GM21723 (cell line): Measurements from ENCODE around the gene ID1.
"Not testable (repeated sequence)": the region's sequence is repeated elsewhere in the genome, so short reads cannot be mapped to it uniquely, and the experiment has no call there.

Experiments used
- ATAC-seq: cut with Tn5 transposase; IDR thresholded peaks from one replicate; pipeline ENCODE4 v1.9.1; 2021; ENCODE audit warnings: mild to moderate bottlenecking, moderate library complexity; ENCODE audit not compliant: unreplicated experiment

Gene ID1

GRCh38 chr20:31596831-31597480, 8.1 kb upstream of the ID1 start:
- ATAC-seq: no peak

- no peak for ATAC-seq
Measured at GRCh38 chr20:31597481-31597855, 7.6 kb upstream of the ID1 start.

- ATAC-seq: no peak
Measured at GRCh38 chr20:31602431-31602778, 2.7 kb upstream of the ID1 start.

GRCh38 chr20:31602779-31603441, 2.2 kb upstream of the ID1 start:
- ATAC-seq: peak; percentile 66

- peak; percentile 48 for ATAC-seq
Measured at GRCh38 chr20:31603822-31604566, 1.1 kb upstream of the ID1 start.

- ATAC-seq: no peak
Measured at GRCh38 chr20:31604567-31605030, 490 bp upstream of the ID1 start.

- no peak for ATAC-seq
Measured at GRCh38 chr20:31605902-31606803, 1.1 kb downstream of the ID1 start.

- no peak for ATAC-seq
Measured at GRCh38 chr20:31606804-31607639, 1.9 kb downstream of the ID1 start.

GRCh38 chr20:31607640-31608250, 2.7 kb downstream of the ID1 start:
- no peak for ATAC-seq

GRCh38 chr20:31608251-31608945, 3.3 kb downstream of the ID1 start:
- ATAC-seq: no peak

GRCh38 chr20:31612271-31612640, 7.2 kb downstream of the ID1 start:
- not testable (repeated sequence) for ATAC-seq

- no peak for ATAC-seq
Measured at GRCh38 chr20:31615416-31615815, 10.3 kb downstream of the ID1 start.

- no peak for ATAC-seq
Measured at GRCh38 chr20:31617432-31618104, 12.5 kb downstream of the ID1 start.

GRCh38 chr20:31620246-31620645, 15.2 kb downstream of the ID1 start:
- ATAC-seq: no peak

GRCh38 chr20:31623123-31623505, 18.0 kb downstream of the ID1 start:
- ATAC-seq: not testable (repeated sequence)

GRCh38 chr20:31626534-31626933, 21.4 kb downstream of the ID1 start:
- not testable (repeated sequence) for ATAC-seq

- not testable (repeated sequence) for ATAC-seq
Measured at GRCh38 chr20:31628057-31628456, 23.0 kb downstream of the ID1 start.

GRCh38 chr20:31630187-31630790, 25.2 kb downstream of the ID1 start:
- no peak for ATAC-seq
